GM12878 (cell line): ENCODE data around the gene PPP1R11. TPM values are rescaled to one million over a fixed set of nuclear protein-coding genes. Genes with fewer than 3 reads are reported as not detected.
"Not testable (repeated sequence)": the region's sequence is repeated elsewhere in the genome, so short reads cannot be mapped to it uniquely, and the experiment has no call there.

Experiments used
- ATAC-seq: fragments of 200-7000 bp; cut with Tn5 transposase; 3 replicates; pipeline ENCODE4 v1.9.1; 2020; ENCODE audit warnings: mild to moderate bottlenecking, moderate library complexity
- BruUV-seq: library from RNA; stranded (reverse); fragments of 400-500 nt; replicated peaks from 2 replicates; lab custom pipeline; 2021; lab: Mats Ljungman, UMichigan
- CTCF ChIA-PET: fragments of 300-600 bp; sonication (Branson Sonifier 250); formaldehyde crosslinking; extraction: SDS; loops from one replicate; lab custom pipeline; 2021; ENCODE audit warnings: inconsistent platforms; lab: Yijun Ruan, JAX
- POLR2A ChIA-PET: fragments of 350-600 bp; formaldehyde crosslinking; extraction: SDS; loops from one replicate; lab custom pipeline; 2021; ENCODE audit warnings: inconsistent platforms; lab: Charles Lee
- RAD21 ChIA-PET: fragments of 300-600 bp; sonication (Branson Sonifier 250); formaldehyde crosslinking; loops from one replicate; lab custom pipeline; 2023; ENCODE audit warnings: antibody characterized with exemption; ENCODE audit not compliant: unreplicated experiment; lab: Charles Lee
- SMC1A ChIA-PET: fragments of 300-600 bp; sonication (Branson Sonifier 250); formaldehyde crosslinking; loops from one replicate; lab custom pipeline; 2023; ENCODE audit not compliant: unreplicated experiment, uncharacterized antibody; lab: Charles Lee
- DNase-seq: peaks from one replicate; pipeline ENCODE4 v3.0.0-alpha.2; 2011; ENCODE audit warnings: low read depth, low spot score
- FAIRE-seq: peaks from 3 replicates; lab custom pipeline; 2011; peaks lifted over from hg19 to GRCh38; lab: Jason Lieb, UNC
- H2AFZ ChIP-seq: 2 replicates; pipeline ENCODE4 v1.6.0; 2011; ENCODE audit warnings: low read depth, low read length, control low read depth; ENCODE audit not compliant: control insufficient read depth
- H3K27ac ChIP-seq: 2 replicates; pipeline ENCODE4 v1.5.1; 2011; ENCODE audit warnings: control low read depth; ENCODE audit not compliant: control insufficient read depth, insufficient read depth
- H3K27me3 ChIP-seq, 2 experiments: replicated peaks in 1 of 2; 2 replicates each; pipeline versions ENCODE4 v1.6.0 to v1.6.1; 2011; ENCODE audit warnings: low read length in 1 of 2; ENCODE audit not compliant: control insufficient read depth in 2 of 2, insufficient read depth in 2 of 2
- H3K36me3 ChIP-seq, 2 experiments: 2 replicates each; pipeline ENCODE4 v1.5.1; 2011; ENCODE audit warnings: low read length in 1 of 2; ENCODE audit not compliant: control insufficient read depth in 2 of 2, insufficient read depth in 2 of 2
- H3K4me1 ChIP-seq: 2 replicates; pipeline ENCODE4 v1.6.1; 2011; ENCODE audit warnings: mild to moderate bottlenecking, low read length, moderate library complexity, mixed read lengths; ENCODE audit not compliant: control insufficient read depth, insufficient read depth
- H3K4me2 ChIP-seq: 2 replicates; pipeline ENCODE4 v1.6.0; 2011; ENCODE audit warnings: control low read depth; ENCODE audit not compliant: control insufficient read depth, insufficient read depth
- H3K4me3 ChIP-seq: fragments of 200-600 bp; sonication (generic); 2 replicates; pipeline ENCODE4 v1.5.1; 2016
- H3K79me2 ChIP-seq: 2 replicates; pipeline ENCODE4 v1.6.0; 2011; ENCODE audit warnings: low read length; ENCODE audit not compliant: control insufficient read depth, insufficient read depth
- H3K9ac ChIP-seq: 2 replicates; pipeline ENCODE4 v1.8.0; 2011; ENCODE audit warnings: low read length, control low read depth, mixed read lengths; ENCODE audit not compliant: control insufficient read depth, insufficient read depth
- H3K9me3 ChIP-seq: replicated peaks from 3 replicates; pipeline ENCODE4 v1.5.1; 2011; ENCODE audit warnings: mild to moderate bottlenecking, low read length; ENCODE audit not compliant: control insufficient read depth, insufficient read depth
- H4K20me1 ChIP-seq: 2 replicates; pipeline ENCODE4 v1.6.0; 2011; ENCODE audit not compliant: control insufficient read depth, insufficient read depth
- CREM ChIP-seq: IDR thresholded peaks from 2 replicates; pipeline ENCODE4 v1.6.1; 2014; ENCODE audit warnings: antibody characterized with exemption, low read depth
- ETV6 ChIP-seq, 2 experiments: fragments of 450-650 bp in 1 of 2; IDR thresholded peaks in 1 of 2; conservative IDR thresholded peaks in 1 of 2; 2 replicates each; pipeline ENCODE4 v1.6.1; 2014; ENCODE audit warnings: antibody characterized with exemption in 1 of 2, borderline replicate concordance in 1 of 2, low read depth in 1 of 2, mild to moderate bottlenecking in 1 of 2, moderate library complexity in 1 of 2
- FOXM1 ChIP-seq: IDR thresholded peaks from 2 replicates; pipeline ENCODE4 v1.6.1; 2012; ENCODE audit warnings: low read depth, mild to moderate bottlenecking, inconsistent platforms, low read length, moderate library complexity
- MXI1 ChIP-seq: fragments of 150-350 bp; IDR thresholded peaks from 2 replicates; pipeline ENCODE4 v1.6.1; 2011; ENCODE audit warnings: low read depth, mild to moderate bottlenecking, inconsistent platforms, low read length, improper control_type of control experiment
- MYB ChIP-seq: fragments of 150-350 bp; IDR thresholded peaks from 2 replicates; pipeline ENCODE4 v1.6.1; 2014; ENCODE audit warnings: mild to moderate bottlenecking, low read depth, low read length, borderline replicate concordance
- REST ChIP-seq: IDR thresholded peaks from 2 replicates; pipeline ENCODE4 v1.6.1; 2012; ENCODE audit warnings: mild to moderate bottlenecking, low read depth, low read length
- ZBTB4 ChIP-seq: fragments of 450-650 bp; formaldehyde crosslinking; IDR thresholded peaks from 2 replicates; pipeline ENCODE4 v1.4.0; 2022; ENCODE audit warnings: mild to moderate bottlenecking, moderate library complexity
- WGBS: methylation state at CpG from one replicate; pipeline ENCODE4 v1.1.6; 2016; ENCODE audit warnings: low lambda C conversion rate; ENCODE audit not compliant: insufficient replicate concordance, insufficient coverage; ENCODE audit errors: missing lambda C conversion rate; 5-methylcytosine and 5-hydroxymethylcytosine counted together
- in situ Hi-C: fragments of 300-500 bp; cut with MboI; formaldehyde crosslinking; loops from 9 replicates; pipeline ENCODE4 v1.14.3; 2018; ENCODE audit warnings: mixed read lengths
- intact Hi-C: fragments of 100-400 bp; cut with micrococcal nuclease; formaldehyde crosslinking; loops from one replicate; pipeline ENCODE4 v1.14.2; 2022; ENCODE audit not compliant: unreplicated experiment
- polyA plus RNA-seq, 11 experiments: library from polyadenylated mRNA; depleted of rRNA in 4 of 11; unstranded in 6 of 11; stranded (reverse) in 5 of 11; fragments of >200 nt; fragmentation: Nextera tagmentation in 4 of 11; fragmentation: Illumina TruSeq in 1 of 11; extraction: Ambion mirVana in 4 of 11; extraction: Trizol in 1 of 11; gene quantifications; 1 replicate in 1 of 11; 2 replicates in 10 of 11; pipeline versions ENCODE4 v1.2.1 to v1.2.3, GENCODE V29; 2011 to 2016; ENCODE audit warnings: inconsistent platforms in 2 of 11, missing spikeins in 2 of 11, low read depth in 1 of 11
- total RNA-seq, 4 experiments: library from RNA; depleted of rRNA in 3 of 4; stranded (reverse); fragments of >200 nt in 3 of 4; fragmentation: Illumina TruSeq in 1 of 4; extraction: Trizol in 1 of 4; gene quantifications; 2 replicates each; pipeline versions ENCODE4 v1.2.1 to v1.2.3, GENCODE V29; 2013 to 2021

The PPP1R11 gene
- total and polyA plus RNA-seq, 10 of the 15 experiments (the other 5 are each of a cell fraction or from before 2014, with no cell fraction given) = 12.6 to 56.1 (median 33.5) TPM

GRCh38 chr6:30033440-30033839, 33.6 kb upstream of the PPP1R11 start:
- in situ Hi-C loops, H3K79me2 ChIP-seq, H2AFZ ChIP-seq, RAD21 ChIA-PET, intact Hi-C loops, H3K36me3 ChIP-seq, H3K4me3 ChIP-seq, POLR2A ChIA-PET, H3K9me3 ChIP-seq, H3K4me1 ChIP-seq, DNase-seq, H3K27me3 ChIP-seq, H3K9ac ChIP-seq, H4K20me1 ChIP-seq, FAIRE-seq, BruUV-seq, H3K4me2 ChIP-seq, ATAC-seq, CTCF ChIA-PET, H3K27ac ChIP-seq: not testable (repeated sequence)
- WGBS = 95% methylated on average over 5 of the region's 5 CpGs
- SMC1A ChIA-PET = interaction anchor here (1.0 to 1.1 kb wide), 2 partner anchors 9 to 184 kb away, joined by 3 read pairs; no protein-coding TSS in a partner anchor

- Histone ChIP-seq H4K20me1 (no peaks in the 10 kb centered on the region), H3K4me3 (no peak overlapping the region), H3K36me3 (peaks cover 0 to 3% of the 10 kb centered on the region in 2 experiments; a peak in 1 of 4 replicates), H3K27me3 (no peaks in the 10 kb centered on the region), H3K4me2 (no peak overlapping the region), H3K79me2 (no peaks in the 10 kb centered on the region), H3K27ac (no peak overlapping the region), H3K4me1 (no peaks in the 10 kb centered on the region), H3K9me3 (no peaks in the 10 kb centered on the region), H3K9ac (no peak overlapping the region), H2AFZ (no peak overlapping the region)
- intact Hi-C loops (no loop called here), in situ Hi-C loops (no loop called here)
- POLR2A ChIA-PET = no interaction called here
- 92% methylated on average over 1 of the region's 1 CpG for WGBS
- RAD21 ChIA-PET = no interaction called here
- FAIRE-seq = no peak
- ATAC-seq = no peak
- no peak for DNase-seq
- CTCF ChIA-PET = interaction anchor here (1.3 to 2.6 kb wide), 5 partner anchors 10 to 187 kb away, joined by 3 to 10 read pairs (median 7); no protein-coding TSS in a partner anchor
- SMC1A ChIA-PET = interaction anchor here (0.8 kb wide), 1 partner anchor 330 kb away, joined by 3 read pairs; no protein-coding TSS in a partner anchor
- no TSS peak for BruUV-seq
- TF ChIP-seq CREM = no peak
- TF ChIP-seq REST = no peak
- TF ChIP-seq MXI1 = no peak
- no peak for TF ChIP-seq MYB
- no peak for TF ChIP-seq FOXM1
- no peak for TF ChIP-seq ETV6 (conservative IDR thresholded peaks at IDR 0.05 in 1 of 2, IDR thresholded peaks at IDR 0.05 in 1 of 2; ENCODE audit: borderline replicate concordance in 1 of 2, low read depth in 1 of 2)
- TF ChIP-seq ZBTB4 (CRISPR knock-in tag) = no peak
Measured at GRCh38 chr6:30035784-30036183, 31.2 kb upstream of the PPP1R11 start.
